NCI-H1105 treated with DMSO at 0.1 percent for 48 hours (cell line): Measurements from ENCODE around the gene AHCYL2.
"Not testable (repeated sequence)": the region's sequence is repeated elsewhere in the genome, so short reads cannot be mapped to it uniquely, and the experiment has no call there.

Experiments used
- DNase-seq: peaks from one replicate; lab custom pipeline; 2025; lab: John Stamatoyannopoulos, UW

Gene AHCYL2

GRCh38 chr7:129385116-129385515, 160.3 kb downstream of the AHCYL2 start:
- no peak for DNase-seq

GRCh38 chr7:129385598-129385997, 160.8 kb downstream of the AHCYL2 start:
- no peak for DNase-seq

GRCh38 chr7:129386506-129386905, 161.7 kb downstream of the AHCYL2 start:
- no peak for DNase-seq

DNA sequence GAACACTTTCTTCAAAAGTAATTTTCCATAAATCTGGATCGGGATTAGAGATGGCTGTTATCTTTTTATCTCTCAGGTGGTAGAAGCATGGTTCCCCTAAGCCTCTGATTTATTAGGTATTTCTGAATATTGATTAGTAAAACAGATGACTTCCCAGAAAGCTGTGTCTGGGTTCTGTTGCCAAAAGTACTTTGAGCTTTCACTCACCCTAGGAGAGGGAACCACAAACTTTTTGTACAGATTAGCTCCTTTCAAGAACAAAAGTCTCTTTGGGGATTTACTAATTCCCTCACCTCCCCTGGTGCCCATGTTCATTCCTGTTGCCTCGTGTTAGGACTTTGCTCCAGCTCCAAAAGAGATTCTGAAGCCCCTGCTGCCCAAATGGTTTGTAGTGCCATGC, 162.7 kb downstream of the AHCYL2 start:
- DNase-seq: no peak

DNA sequence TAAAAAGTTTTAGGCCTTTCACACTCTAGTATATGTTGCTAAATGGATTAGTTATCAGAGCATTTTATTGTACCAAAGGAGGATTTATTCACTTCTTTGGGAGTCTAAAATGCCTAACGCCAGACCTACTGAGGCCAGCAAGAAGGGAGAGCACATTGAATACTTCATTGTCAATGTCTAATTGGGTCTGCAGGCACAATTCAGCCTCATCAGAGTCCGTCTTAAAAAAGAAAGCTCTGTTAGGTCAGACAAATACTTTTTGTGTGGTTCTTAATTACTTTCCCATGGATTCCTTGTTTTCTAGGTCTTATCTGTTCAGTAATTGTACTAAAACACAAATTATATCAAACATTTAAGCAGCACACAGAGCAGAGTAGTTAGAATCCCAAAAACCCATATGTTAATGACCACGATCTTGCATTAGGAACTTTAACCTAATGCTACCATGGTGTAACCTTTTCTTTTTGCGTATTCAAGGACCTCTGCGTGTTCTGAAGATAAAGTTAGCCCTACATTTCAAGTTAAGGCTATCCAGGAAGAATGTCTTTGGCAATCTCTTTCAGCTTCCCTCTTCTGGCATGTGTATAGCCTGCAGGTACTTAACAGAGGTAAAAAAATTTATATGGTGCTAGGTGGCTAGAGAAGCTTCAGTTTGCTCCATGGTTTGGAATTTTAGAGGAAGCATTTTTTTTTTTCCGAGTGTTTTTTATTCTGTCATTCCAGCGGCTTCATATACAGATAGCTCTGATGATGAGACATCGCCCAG, 163.7 kb downstream of the AHCYL2 start:
- DNase-seq: no peak

DNA sequence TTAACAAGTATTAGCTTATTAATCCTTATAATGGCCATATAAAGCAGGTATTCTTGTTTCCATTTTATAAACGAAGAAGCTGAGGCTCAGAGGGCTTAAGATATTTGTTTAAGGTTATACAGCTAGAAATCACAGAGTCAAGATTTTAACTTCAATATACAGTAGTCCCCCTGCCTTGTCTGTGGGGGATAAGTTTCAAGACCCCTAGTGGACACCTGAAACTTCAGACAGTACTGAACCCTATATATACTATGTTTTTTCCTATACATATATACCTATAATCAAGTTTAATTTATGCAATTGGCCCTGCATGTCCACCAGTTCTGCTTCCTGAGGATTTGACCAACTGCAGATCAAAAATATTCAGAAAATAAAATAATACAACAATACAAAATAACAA, 165.0 kb downstream of the AHCYL2 start:
- no peak for DNase-seq

- DNase-seq: no peak
These were observed 165.5 kb downstream of the AHCYL2 start for GRCh38 chr7:129390314-129390713.

- no peak for DNase-seq
These were observed 166.8 kb downstream of the AHCYL2 start for GRCh38 chr7:129391546-129392171.

DNA sequence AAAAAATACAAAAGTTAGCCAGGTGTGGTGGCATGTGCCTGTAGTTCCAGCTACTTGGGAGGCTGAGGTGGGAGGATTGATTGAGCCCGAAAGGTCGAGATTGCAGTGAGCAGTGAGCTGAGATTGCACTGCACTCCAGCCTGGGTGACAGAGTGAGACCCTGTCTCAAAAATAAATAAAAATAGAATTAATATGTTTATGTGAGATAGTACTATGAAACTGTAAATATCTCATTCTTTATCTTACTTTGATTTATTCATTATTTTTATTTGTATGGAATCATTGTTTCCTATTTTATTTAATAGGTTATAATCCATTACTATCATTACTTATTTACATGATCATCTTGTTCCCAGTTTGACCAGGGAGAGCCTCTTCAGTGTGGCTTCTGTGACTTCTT, 168.4 kb downstream of the AHCYL2 start:
- DNase-seq: no peak

- no peak for DNase-seq
These were observed 169.3 kb downstream of the AHCYL2 start for GRCh38 chr7:129394101-129394500.

DNA sequence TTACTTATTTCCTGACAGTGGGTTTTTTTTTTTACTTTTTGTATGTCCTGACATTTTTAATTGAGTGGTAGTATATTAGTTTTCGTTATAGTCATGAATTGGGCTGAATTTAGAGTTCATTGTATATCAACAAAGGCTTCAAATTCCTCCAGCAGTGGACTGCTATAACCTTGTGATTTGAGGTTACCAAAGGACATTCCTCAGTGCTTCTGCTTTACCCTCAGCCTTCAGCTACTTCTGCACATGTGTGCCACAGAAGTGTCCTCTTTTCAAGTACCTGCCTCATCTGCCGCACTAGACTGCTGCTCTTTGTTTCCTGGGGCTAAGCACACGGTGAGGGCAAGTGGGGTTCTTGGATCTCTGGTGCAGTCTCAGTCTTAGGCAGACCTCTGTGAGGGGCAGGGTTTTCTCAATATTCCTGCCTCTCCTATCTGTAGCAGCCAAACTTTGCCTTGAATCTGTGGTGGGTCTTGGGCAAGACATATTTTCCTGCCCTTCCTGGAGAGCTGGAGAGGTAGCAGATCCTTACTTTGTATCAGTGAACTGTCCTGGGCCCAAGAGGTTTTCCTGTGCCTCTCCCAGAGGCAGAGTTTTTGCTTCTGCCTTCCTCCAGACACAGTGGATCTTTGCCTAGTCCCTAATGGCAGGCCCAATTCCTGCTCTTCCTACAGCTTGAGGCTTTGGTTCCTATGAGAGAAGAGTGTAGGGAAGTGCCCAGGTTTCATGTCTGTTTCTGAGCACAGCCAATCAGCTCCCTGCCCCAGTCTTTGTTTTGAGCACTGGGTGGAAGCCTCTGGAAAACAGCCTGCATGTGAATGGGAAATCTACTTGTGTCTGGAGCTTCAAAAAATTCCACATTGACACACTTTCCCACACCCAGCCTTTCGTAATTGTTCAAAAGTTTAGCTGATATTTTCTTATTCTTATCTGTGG, 170.4 kb downstream of the AHCYL2 start:
- DNase-seq: no peak

DNA sequence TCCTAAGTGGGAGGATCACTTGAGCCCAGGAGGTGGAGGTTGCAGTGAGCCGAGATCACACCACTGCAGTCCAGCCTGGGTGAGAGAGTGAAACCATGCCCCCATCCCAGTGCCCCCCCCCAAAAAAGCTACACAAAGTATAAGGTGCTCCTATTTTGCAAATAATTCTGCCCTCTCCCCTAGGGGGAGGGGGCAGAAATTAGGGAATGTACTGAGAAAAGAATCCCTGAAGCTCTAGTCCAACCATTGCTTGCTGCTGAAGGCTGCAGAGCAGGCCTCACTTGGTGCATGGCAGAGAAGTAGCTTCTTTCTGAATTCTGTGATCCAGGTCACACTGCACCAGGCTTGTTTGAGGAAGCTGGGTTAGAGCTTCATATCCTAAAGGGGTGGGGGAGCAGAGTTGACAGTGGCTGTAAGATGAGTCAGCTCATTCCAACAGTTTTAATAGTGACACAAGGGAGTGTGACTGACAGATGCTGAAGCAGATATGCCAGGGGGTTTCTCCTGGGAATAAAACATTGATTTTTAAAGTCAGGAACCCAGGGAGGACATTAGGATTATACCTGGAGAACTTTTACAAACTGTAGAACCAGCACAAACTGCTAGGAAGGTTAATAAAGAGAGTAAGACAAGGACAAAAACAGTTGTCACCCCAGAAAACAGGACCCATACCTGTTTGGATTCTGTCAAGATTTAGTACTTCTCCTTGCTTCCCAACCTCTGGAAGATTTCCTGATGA, 176.6 kb downstream of the AHCYL2 start:
- no peak for DNase-seq

DNA sequence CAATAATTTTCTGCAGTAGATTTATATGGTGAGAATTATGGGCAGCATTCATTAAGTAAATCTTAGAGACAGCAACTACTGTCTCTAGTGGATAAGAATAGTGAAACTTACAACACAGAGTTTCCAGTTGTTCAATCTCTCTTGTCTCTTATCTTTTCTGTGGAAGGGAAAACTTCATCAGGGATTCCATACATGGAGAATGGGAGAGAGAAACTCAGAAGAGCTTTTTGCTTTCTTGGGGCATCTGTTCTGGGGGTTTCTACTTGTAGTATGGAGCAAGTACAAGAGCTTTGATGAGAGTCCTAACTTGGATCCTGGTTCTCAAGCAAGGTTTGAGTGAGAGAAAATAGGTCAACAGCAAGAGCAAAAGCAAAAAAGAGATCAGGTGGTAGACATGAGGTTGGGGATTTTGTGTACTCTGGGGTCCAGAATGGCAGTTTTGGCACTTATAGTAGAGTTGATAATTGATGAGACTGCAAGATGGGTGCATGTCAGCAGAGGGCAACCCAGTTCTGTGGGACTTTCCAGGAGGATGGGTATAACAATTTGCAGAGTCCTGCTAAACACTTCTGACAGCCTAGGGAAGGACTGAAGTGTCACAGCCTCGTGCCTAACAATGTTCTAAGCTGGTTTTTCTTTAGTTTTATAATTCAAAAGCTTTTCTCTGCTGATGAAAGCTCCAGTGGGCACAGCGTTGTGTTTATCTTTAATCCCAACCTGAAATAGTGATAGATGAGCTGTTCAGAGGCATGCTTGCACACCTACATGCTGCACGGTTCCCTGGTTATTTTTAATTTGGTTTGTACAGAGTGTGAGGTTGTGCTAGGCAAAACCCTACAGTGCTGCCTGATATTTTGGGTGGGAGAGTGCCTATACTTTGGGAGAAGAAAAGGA, 177.4 kb downstream of the AHCYL2 start:
- DNase-seq: no peak

GRCh38 chr7:129405527-129405926, 180.7 kb downstream of the AHCYL2 start:
- no peak for DNase-seq

- DNase-seq: not testable (repeated sequence)
These were observed 185.4 kb downstream of the AHCYL2 start for GRCh38 chr7:129410238-129410637.

DNA sequence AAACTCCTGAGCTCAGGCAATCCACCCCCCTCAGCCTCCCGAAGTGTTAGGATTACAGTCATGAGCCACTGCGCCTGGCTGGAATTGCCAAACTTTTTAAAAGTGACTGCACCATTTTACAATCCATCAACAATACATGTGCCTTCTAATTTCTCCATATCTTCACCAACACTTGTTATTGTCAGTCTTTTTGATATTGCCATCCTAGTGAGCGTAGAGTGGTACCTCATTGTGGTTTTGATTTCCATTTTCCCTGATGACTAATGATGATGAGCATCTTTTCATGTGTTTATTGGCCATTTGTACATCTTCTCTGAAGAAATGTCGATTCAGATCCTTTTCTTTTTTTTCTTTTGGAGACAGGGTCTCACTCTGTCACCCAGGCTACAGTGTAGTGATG, 187.7 kb downstream of the AHCYL2 start:
- DNase-seq: no peak

DNA sequence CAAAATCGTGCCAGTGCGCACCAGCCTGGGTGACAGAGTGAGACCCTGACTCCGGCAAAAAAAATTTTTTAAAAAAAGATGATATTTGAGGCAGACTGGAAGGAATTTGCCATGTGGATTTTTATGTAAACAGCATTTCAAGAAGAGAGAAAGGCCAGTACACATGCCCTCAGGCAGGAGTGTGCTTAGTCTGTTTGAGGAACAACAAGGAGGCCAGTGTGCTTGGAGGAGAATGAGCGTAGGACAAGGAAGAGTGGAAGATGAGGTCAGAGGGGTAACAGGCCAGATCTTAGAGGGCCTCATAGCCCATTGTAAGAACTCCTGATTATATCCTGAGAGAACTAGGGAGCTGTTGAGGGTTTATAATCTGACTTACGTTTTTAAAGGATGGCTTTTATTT, 192.2 kb downstream of the AHCYL2 start:
- DNase-seq: no peak

- DNase-seq: no peak
These were observed 197.0 kb downstream of the AHCYL2 start for GRCh38 chr7:129421717-129422250.

GRCh38 chr7:129422727-129423126, 197.9 kb downstream of the AHCYL2 start:
- DNase-seq: no peak

- DNase-seq: peak; percentile 35
These were observed 199.0 kb downstream of the AHCYL2 start for GRCh38 chr7:129423700-129424410.
